T-helper 1 cell treated with Interleukin-12 subunit alpha and Interleukin-12 subunit beta and Interleukin-4 antibody, amounts not matched to agents 30 μg/mL and 1 μg/mL, for 36 hours (primary cell): ENCODE measurements around the gene SLC19A1.

Experiments used
- H3K27ac Mint-ChIP-seq: one replicate; pipeline ENCODE4 v1.8.0; 2021; ENCODE audit warnings: mild to moderate bottlenecking, mixed read lengths
- H3K27me3 Mint-ChIP-seq: one replicate; pipeline ENCODE4 v1.8.0; 2021; ENCODE audit warnings: low read depth, mixed read lengths
- H3K36me3 Mint-ChIP-seq: one replicate; pipeline ENCODE4 v1.8.0; 2021; ENCODE audit warnings: low read depth, mixed read lengths
- H3K4me1 Mint-ChIP-seq: one replicate; pipeline ENCODE4 v1.8.0; 2021; ENCODE audit warnings: low read depth, mixed read lengths
- H3K4me3 Mint-ChIP-seq: one replicate; pipeline ENCODE4 v1.8.0; 2021; ENCODE audit warnings: mild to moderate bottlenecking, moderate library complexity, mixed read lengths
- H3K9me3 Mint-ChIP-seq: one replicate; pipeline ENCODE4 v1.8.0; 2021; ENCODE audit warnings: mixed read lengths

Gene SLC19A1

GRCh38 chr21:45516071-45516670 lies 26.1 kb downstream of the SLC19A1 start:
- peaks cover 25% of the 10 kb centered on the region for H3K4me1 Mint-ChIP-seq
- H3K9me3 Mint-ChIP-seq: peaks cover 32% of the 10 kb centered on the region
- peaks cover 41% of the 10 kb centered on the region for H3K36me3 Mint-ChIP-seq
- no peak overlapping the region for H3K27ac Mint-ChIP-seq
- H3K27me3 Mint-ChIP-seq: no peaks in the 10 kb centered on the region
- H3K4me3 Mint-ChIP-seq: no peak overlapping the region

DNA sequence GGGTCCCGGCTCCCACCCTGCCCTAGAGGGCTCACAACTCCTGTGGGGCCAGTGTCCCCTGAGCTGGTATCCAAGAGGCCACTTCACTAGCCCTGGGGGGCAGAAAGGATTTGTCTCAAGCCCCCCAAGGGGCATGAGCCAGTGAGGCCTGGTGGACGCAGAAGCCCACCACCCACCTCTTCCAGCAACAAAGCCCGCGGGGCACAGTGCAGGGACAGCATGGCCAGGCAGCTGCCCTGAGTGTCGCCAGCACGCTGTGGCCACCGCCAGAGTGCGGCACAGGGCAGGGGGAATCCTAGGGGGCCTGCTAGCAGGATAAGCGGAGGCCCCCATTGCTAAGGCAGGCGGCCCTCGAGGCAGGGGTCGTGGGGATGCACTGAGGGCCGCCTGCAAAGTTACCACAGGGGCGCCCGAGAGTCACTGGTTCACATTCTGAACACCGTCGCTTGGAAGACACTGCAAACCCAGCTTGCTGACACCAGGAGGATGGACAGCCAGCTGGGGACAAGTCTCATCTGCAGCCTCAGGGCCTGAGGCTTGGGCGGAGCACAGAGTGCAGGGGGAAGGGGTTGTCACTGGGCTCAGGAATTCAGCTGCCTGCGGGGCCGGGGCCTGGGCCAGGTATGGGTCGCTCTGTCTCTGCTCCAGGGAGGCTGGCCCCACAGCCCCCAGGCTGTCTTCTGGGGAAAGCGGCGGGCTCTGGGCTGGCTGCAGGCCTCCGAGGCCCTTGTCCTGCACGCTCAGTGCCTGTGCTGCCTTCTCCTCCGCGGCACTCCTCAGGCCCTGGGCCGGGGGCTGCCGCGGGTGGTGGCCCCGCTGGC lies 26.8 kb downstream of the SLC19A1 start:
- Mint-ChIP-seq H3K4me3 (no peak overlapping the region), H3K27me3 (no peaks in the 10 kb centered on the region), H3K9me3 (peaks cover 27% of the 10 kb centered on the region), H3K36me3 (peaks cover 34% of the 10 kb centered on the region), H3K4me1 (peaks cover 25% of the 10 kb centered on the region), H3K27ac (no peak overlapping the region)

- Mint-ChIP-seq H3K9me3 (peaks cover 18% of the 10 kb centered on the region), H3K27me3 (no peaks in the 10 kb centered on the region), H3K4me3 (no peak overlapping the region), H3K27ac (no peak overlapping the region), H3K4me1 (peaks cover 22% of the 10 kb centered on the region), H3K36me3 (peaks cover 24% of the 10 kb centered on the region)
Measured at GRCh38 chr21:45514311-45515021, 27.8 kb downstream of the SLC19A1 start.

DNA sequence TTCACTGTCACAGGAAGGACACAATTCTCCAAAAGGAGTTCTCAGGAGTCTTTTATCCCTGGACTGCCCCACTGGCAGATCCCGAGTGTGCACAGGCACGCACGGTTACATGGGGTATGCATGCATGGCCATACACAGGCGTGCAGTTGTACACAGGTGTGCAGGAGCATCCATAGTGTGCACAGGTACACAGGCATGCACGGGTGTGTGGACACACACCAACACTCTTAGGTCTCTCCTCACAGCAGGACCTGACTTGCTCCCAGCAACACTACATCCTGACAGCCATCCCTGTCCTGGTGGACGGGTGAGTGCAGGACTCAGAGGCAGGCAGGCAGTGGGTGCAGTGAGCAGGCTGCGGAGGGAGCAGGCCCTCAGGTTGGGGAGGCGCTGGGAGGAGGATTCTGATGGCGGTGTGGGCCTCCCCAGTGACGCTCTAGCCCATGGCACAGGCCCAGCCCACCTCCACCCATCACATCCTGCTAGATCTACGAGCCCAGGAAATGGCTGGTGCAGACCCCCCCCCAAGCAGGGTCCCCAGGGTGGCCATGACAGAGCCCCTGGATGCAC lies 28.4 kb downstream of the SLC19A1 start:
- Mint-ChIP-seq H3K9me3 (peaks cover 11% of the 10 kb centered on the region), H3K27me3 (no peaks in the 10 kb centered on the region), H3K4me1 (peaks cover 19% of the 10 kb centered on the region), H3K27ac (no peak overlapping the region), H3K36me3 (peaks cover 17% of the 10 kb centered on the region), H3K4me3 (no peak overlapping the region)

GRCh38 chr21:45513003-45513717 lies 29.1 kb downstream of the SLC19A1 start:
- H3K27ac Mint-ChIP-seq: no peak overlapping the region
- no peaks in the 10 kb centered on the region for H3K27me3 Mint-ChIP-seq
- H3K36me3 Mint-ChIP-seq: peaks cover 11% of the 10 kb centered on the region
- no peak overlapping the region for H3K4me3 Mint-ChIP-seq
- peaks cover 5% of the 10 kb centered on the region for H3K9me3 Mint-ChIP-seq
- H3K4me1 Mint-ChIP-seq: peaks cover 13% of the 10 kb centered on the region

DNA sequence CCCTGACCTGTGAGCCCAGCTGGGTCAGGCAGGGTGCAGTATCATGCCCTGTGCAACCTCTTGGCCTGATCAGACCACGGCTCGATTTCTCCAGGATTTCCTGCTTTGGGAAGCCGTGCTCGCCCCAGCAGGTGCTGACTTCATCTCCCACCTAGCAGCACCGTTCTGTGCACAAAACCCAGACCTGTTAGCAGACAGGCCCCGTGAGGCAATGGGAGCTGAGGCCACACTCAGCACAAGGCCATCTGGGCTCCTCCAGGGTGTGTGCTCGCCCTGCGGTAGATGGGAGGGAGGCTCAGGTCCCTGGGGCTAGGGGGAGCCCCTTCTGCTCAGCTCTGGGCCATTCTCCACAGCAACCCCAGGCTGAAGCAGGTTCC lies 29.6 kb downstream of the SLC19A1 start:
- H3K27ac Mint-ChIP-seq: no peak overlapping the region
- H3K4me3 Mint-ChIP-seq: no peak overlapping the region
- H3K27me3 Mint-ChIP-seq: no peaks in the 10 kb centered on the region
- H3K36me3 Mint-ChIP-seq: peaks cover 6% of the 10 kb centered on the region
- peaks cover 8% of the 10 kb centered on the region for H3K4me1 Mint-ChIP-seq
- H3K9me3 Mint-ChIP-seq: no peaks in the 10 kb centered on the region

GRCh38 chr21:45511661-45512431 lies 30.4 kb downstream of the SLC19A1 start:
- Mint-ChIP-seq H3K27ac (no peak overlapping the region), H3K36me3 (peaks cover 2% of the 10 kb centered on the region), H3K4me1 (peaks cover 5% of the 10 kb centered on the region), H3K4me3 (no peak overlapping the region), H3K9me3 (no peaks in the 10 kb centered on the region), H3K27me3 (no peaks in the 10 kb centered on the region)

- Mint-ChIP-seq H3K36me3 (peaks cover 2% of the 10 kb centered on the region), H3K4me3 (no peak overlapping the region), H3K27ac (no peak overlapping the region), H3K4me1 (peaks cover 5% of the 10 kb centered on the region), H3K27me3 (no peaks in the 10 kb centered on the region), H3K9me3 (no peaks in the 10 kb centered on the region)
Measured at GRCh38 chr21:45511007-45511406, 31.2 kb downstream of the SLC19A1 start.

GRCh38 chr21:45510466-45510955 lies 31.7 kb downstream of the SLC19A1 start:
- Mint-ChIP-seq H3K27ac (no peak overlapping the region), H3K36me3 (peaks cover 2% of the 10 kb centered on the region), H3K4me3 (no peak overlapping the region), H3K9me3 (no peaks in the 10 kb centered on the region), H3K4me1 (peaks cover 5% of the 10 kb centered on the region), H3K27me3 (no peaks in the 10 kb centered on the region)

DNA sequence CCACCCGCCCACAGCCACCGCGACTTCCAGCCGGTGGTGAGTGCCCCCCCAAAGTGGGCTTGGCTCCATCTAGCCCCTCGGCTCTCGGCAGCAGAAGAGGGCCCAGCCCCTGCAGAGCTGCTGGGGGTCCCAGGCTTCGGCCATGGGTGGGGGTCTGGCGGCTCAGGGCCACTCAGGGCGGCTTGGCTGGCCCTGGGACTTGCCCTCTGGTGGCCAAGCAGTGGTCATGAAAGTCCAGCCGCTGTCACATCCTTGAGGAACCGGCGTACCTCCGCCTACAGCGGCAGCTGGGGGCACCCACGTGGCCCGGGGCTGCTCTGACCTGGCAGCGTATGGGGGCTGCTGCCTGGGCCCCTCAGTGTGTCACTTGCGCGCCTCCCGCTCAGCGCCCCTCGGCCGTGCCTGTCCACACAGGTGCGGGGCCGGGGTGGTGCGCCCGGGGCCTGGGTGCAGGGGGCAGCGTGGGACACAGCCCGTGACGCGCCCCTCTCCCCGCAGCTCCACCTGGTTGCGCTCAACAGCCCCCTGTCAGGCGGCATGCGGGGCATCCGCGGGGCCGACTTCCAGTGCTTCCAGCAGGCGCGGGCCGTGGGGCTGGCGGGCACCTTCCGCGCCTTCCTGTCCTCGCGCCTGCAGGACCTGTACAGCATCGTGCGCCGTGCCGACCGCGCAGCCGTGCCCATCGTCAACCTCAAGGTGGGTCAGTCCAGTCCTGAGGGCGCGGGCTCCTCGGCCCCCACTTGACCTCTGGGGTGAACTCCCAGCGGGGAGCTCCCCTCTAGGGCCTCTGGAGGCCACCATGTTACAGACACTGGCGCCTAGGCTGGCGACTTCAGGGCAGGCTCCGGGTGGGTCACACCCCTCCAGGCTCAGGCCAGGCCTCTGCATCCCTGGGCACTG lies 32.4 kb downstream of the SLC19A1 start:
- Mint-ChIP-seq H3K4me3 (no peak overlapping the region), H3K9me3 (no peaks in the 10 kb centered on the region), H3K27me3 (no peaks in the 10 kb centered on the region), H3K4me1 (peaks cover 5% of the 10 kb centered on the region), H3K27ac (no peak overlapping the region), H3K36me3 (peaks cover 2% of the 10 kb centered on the region)

- H3K27ac Mint-ChIP-seq: peak overlapping the region; percentile 31
- no peaks in the 10 kb centered on the region for H3K9me3 Mint-ChIP-seq
Measured at GRCh38 chr21:45508607-45509565, 33.4 kb downstream of the SLC19A1 start.

More at GRCh38 chr21:45508607-45509565, 33.4 kb downstream of the SLC19A1 start:
- H3K36me3 Mint-ChIP-seq: peaks cover 2% of the 10 kb centered on the region
- peaks cover 5% of the 10 kb centered on the region for H3K4me1 Mint-ChIP-seq
- H3K27me3 Mint-ChIP-seq: no peaks in the 10 kb centered on the region
- no peak overlapping the region for H3K4me3 Mint-ChIP-seq
